Adrenal gland (tissue), 19 donors: ENCODE data around the gene PTBP1. TPM values are rescaled to one million over a fixed set of nuclear protein-coding genes. Genes with fewer than 3 reads are reported as not detected.

Source experiments
- DNase-seq, 7 donors: peaks; one replicate each; pipeline ENCODE4 v3.0.0-alpha.2; 2019 to 2020
- H3K27ac ChIP-seq, 5 donors: fragments of 200-600 bp; sonication (generic) in 4 of 5; 1 replicate in 3 of 5; 2 replicates in 2 of 5; pipeline versions ENCODE4 v1.5.1 to v1.8.0; 2016 to 2020; ENCODE audit warnings: mild to moderate bottlenecking in 1 of 5
- H3K27me3 ChIP-seq: fragments of 200-600 bp; 2 replicates; pipeline ENCODE4 v1.8.0; 2021
- H3K36me3 ChIP-seq, 2 donors: fragments of 200-600 bp; replicated peaks in 1 of 2; 1 replicate in 1 of 2; 2 replicates in 1 of 2; pipeline versions ENCODE4 v1.5.1 to v1.8.0; 2018 to 2022
- H3K4me1 ChIP-seq, 2 donors: fragments of 200-600 bp; replicated peaks in 1 of 2; 1 replicate in 1 of 2; 2 replicates in 1 of 2; pipeline versions ENCODE4 v1.5.1 to v1.8.0; 2018 to 2021
- H3K4me3 ChIP-seq, 4 donors: fragments of 200-600 bp; sonication (generic) in 3 of 4; one replicate each; pipeline ENCODE4 v1.5.1; 2016 to 2018
- H3K9me3 ChIP-seq, 3 donors: fragments of 200-600 bp; sonication (generic) in 1 of 3; replicated peaks in 1 of 3; 1 replicate in 2 of 3; 2 replicates in 1 of 3; pipeline versions ENCODE4 v1.5.1 to v1.8.0; 2016 to 2021
- CTCF ChIP-seq, 6 experiments: fragments of 450-650 bp in 4 of 6; fragments of 200-600 bp in 2 of 6; sonication (generic) in 1 of 6; IDR thresholded peaks; 1 replicate in 5 of 6; 2 replicates in 1 of 6; pipeline versions ENCODE4 v1.5.1 to v1.8.0; 2016 to 2021; ENCODE audit warnings: antibody characterized with exemption in 6 of 6, mild to moderate bottlenecking in 2 of 6, moderate library complexity in 1 of 6
- POLR2A ChIP-seq, 2 donors: fragments of 450-650 bp; IDR thresholded peaks; one replicate each; pipeline ENCODE4 v1.6.1; 2017; ENCODE audit warnings: antibody characterized with exemption in 2 of 2, mild to moderate bottlenecking in 2 of 2, moderate library complexity in 1 of 2
- WGBS, 4 donors: extraction: QIAGEN DNeasy Blood & Tissue Kit in 2 of 4; methylation state at CpG; one replicate each; pipeline versions ENCODE4 v1.1.5 to v1.1.7; 2013 to 2017; 5-methylcytosine and 5-hydroxymethylcytosine counted together
- intact Hi-C, 2 donors: fragments of 100-400 bp; cut with DNase I; formaldehyde crosslinking; loops; one replicate each; pipeline versions ENCODE4 v1.14.1 to v1.15.0; 2022 to 2023
- long read RNA-seq, 10 donors: library from polyadenylated mRNA in 3 of 10; unstranded in 2 of 10; stranded (forward) in 1 of 10; transcript quantifications; one replicate each; pipeline ENCODE4 v2.0.0 and lab custom pipeline, GENCODE V29; 2021 to 2026
- polyA plus RNA-seq, 3 donors: library from polyadenylated mRNA; stranded (reverse); fragments of 200-250 nt in 2 of 3; fragments of 350-450 nt in 1 of 3; fragmentation: Illumina TruSeq in 1 of 3; extraction: RNeasy Lipid Tissue Mini Kit (QIAGEN cat#74804) in 1 of 3; gene quantifications; one replicate each; pipeline ENCODE4 v1.2.3, GENCODE V29; 2013 to 2014
- total RNA-seq, 9 donors: library from RNA; depleted of rRNA in 4 of 9; stranded (reverse); fragments of >200 nt in 4 of 9; fragments of 120-200 nt in 1 of 9; fragmentation: NEBNext Ultra II Directional in 1 of 9; extraction: Animal tissue kit (Norgen Biotek cat#: 25700) in 1 of 9; gene quantifications; one replicate each; pipeline versions ENCODE4 v1.1.0 to v1.2.4, GENCODE V29; 2013 to 2023
- donor health status: healthy with polysubstance abuse.
- donor health status: Bipolar disorder and iron deficiency.
- donor health status: DM: yes; HTN: yes; CAD: no.
- donor health status: DM: no; HTN: no; CAD: no.
- donor health status: DM: no; HTN: no; CAD: no.
- donor health status: DM: yes; HTN: yes; CAD: no.

The PTBP1 gene
- total RNA-seq (100 to 1,000 TPM in 8 of 9 donors, 10 to 100 TPM in 1; 64.6 to 236 (median 162) TPM), polyA plus RNA-seq (100 to 1,000 TPM; 108 to 146 (median 128) TPM)
- long read RNA-seq, donor 1, transcript PTBP1-203 (15 exons, 3,598 nt): major isoform, 7 of 131 reads
- long read RNA-seq, donor 1, partial matches to known transcripts: 122 of 131 reads
- long read RNA-seq, donor 1, other reads (novel, unspliced or antisense): 0 of 131 reads
- long read RNA-seq, donor 2, transcript PTBP1-203 (15 exons, 3,598 nt): major isoform, 6 of 12 reads
- long read RNA-seq, donor 2, partial matches to known transcripts: 0 of 12 reads
- long read RNA-seq, donor 2, other reads (novel, unspliced or antisense): 0 of 12 reads
- long read RNA-seq, donor 3, partial matches to known transcripts: 73 of 77 reads
- long read RNA-seq, donor 3, other reads (novel, unspliced or antisense): 0 of 77 reads
- long read RNA-seq, donor 4, transcript PTBP1-203 (15 exons, 3,598 nt): major isoform, 8 of 22 reads
- long read RNA-seq, donor 4, partial matches to known transcripts: 5 of 22 reads
- long read RNA-seq, donor 4, other reads (novel, unspliced or antisense): 7 of 22 reads
- long read RNA-seq, donor 5, transcript PTBP1-201 (14 exons, 3,155 nt): minor isoform, 85 of 342 reads
- long read RNA-seq, donor 5, transcript PTBP1-203 (15 exons, 3,598 nt): major isoform, 178 of 342 reads
- long read RNA-seq, donor 5, partial matches to known transcripts: 27 of 342 reads
- long read RNA-seq, donor 5, other reads (novel, unspliced or antisense): 45 of 342 reads
- long read RNA-seq, donor 6, transcript PTBP1-203 (15 exons, 3,598 nt): major isoform, 10 of 22 reads
- long read RNA-seq, donor 6, partial matches to known transcripts: 3 of 22 reads
- long read RNA-seq, donor 6, other reads (novel, unspliced or antisense): 7 of 22 reads
- long read RNA-seq, donor 7, partial matches to known transcripts: 58 of 65 reads
- long read RNA-seq, donor 7, other reads (novel, unspliced or antisense): 0 of 65 reads
- long read RNA-seq, donor 8, transcript PTBP1-203 (15 exons, 3,598 nt): major isoform, 20 of 30 reads
- long read RNA-seq, donor 8, partial matches to known transcripts: 5 of 30 reads
- long read RNA-seq, donor 8, other reads (novel, unspliced or antisense): 0 of 30 reads
- long read RNA-seq, donor 9, partial matches to known transcripts: 5 of 9 reads
- long read RNA-seq, donor 9, other reads (novel, unspliced or antisense): 0 of 9 reads
- long read RNA-seq, donor 10, transcript PTBP1-203 (15 exons, 3,598 nt): major isoform, 6 of 8 reads
- long read RNA-seq, donor 10, partial matches to known transcripts: 0 of 8 reads
- long read RNA-seq, donor 10, other reads (novel, unspliced or antisense): 0 of 8 reads

- 0 to 1% (median 0%) methylated on average over 19 to 83 of the region's 83 CpGs for WGBS, 4 donors
- intact Hi-C loops: no loop called here
- peak; percentile 81 to 88 for TF ChIP-seq POLR2A (IDR thresholded peaks at IDR 0.05)
- peak in 4 of 6 experiments; percentile 12 to 45 (median 29) for TF ChIP-seq CTCF (IDR thresholded peaks at IDR 0.05)
- peak within 1 kb of the TSS; percentile 47 to 100 (median 92) for H3K4me3 ChIP-seq
- DNase-seq: peak; percentile 100
- no peaks in the 10 kb centered on the region for H3K27me3 ChIP-seq
- H3K4me1 ChIP-seq: peaks cover 37 to 41% of the 10 kb centered on the region in 2 donors
- H3K36me3 ChIP-seq: peaks cover 0 to 8% of the 10 kb centered on the region in 2 donors
- H3K9me3 ChIP-seq: no peaks in the 10 kb centered on the region
- H3K27ac ChIP-seq: peak within 1 kb of the TSS; percentile 81 to 100 (median 99)
Observed at GRCh38 chr19:796692-797527, at the start of gene PTBP1. Gene PTBP1, plus strand, starts transcription at chr19:797452. Its CDS starts 46 bp downstream, at chr19:797498.

DNA sequence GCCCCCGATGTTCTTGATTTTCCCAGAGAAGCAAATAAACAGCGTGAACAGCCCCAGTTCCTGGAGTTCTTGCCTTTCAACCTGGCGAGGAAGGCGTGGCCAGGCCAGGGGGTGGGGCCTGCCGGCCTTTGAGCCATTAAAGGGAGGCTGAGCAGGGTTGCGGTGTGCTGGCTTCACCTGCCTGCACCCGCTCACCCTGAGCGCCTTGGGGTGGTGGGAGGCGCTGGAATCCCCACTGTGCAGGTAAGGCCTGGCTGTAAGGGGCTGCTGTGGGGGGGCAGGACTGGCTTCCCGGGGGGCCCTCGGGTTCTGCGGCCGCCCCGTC, 49.0 kb upstream of the PTBP1 start:
- Histone ChIP-seq H3K27me3 (no peaks in the 10 kb centered on the region), H3K27ac (no peak overlapping the region), H3K36me3 (no peaks in the 10 kb centered on the region), H3K9me3 (no peaks in the 10 kb centered on the region), H3K4me3 (no peak overlapping the region), H3K4me1 (no peaks in the 10 kb centered on the region)
- DNase-seq: no peak
- intact Hi-C loops: no loop called here
- TF ChIP-seq CTCF (IDR thresholded peaks at IDR 0.05) (no peak), POLR2A (IDR thresholded peaks at IDR 0.05) (no peak)
- 85 to 89% (median 88%) methylated on average over 7 to 14 of the region's 14 CpGs for WGBS, 4 donors

DNA sequence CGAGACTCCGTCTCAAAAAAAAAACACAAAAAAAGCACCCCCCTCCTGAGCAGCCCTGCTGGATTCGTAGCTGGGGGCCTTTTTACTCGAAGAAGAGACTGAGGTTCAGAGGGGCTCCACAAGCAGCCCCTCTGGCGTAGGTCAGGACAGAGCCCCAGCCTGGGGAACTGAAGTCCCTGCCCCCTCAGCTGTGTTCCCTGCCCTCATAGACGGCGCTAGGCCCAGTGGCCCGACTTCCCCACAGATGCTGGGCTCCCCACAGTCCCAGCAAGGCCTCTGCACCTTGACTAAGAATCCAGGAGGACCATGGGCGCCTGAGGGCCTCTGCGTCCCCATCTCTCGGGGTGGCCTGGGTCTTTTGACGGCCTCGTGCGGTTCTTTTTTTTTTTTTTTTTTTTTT, 47.4 kb upstream of the PTBP1 start:
- 76 to 84% (median 78%) methylated on average over 14 of the region's 14 CpGs for WGBS, 4 donors
- no peaks in the 10 kb centered on the region for H3K9me3 ChIP-seq
- H3K27me3 ChIP-seq: no peaks in the 10 kb centered on the region
- no peak for DNase-seq
- H3K4me3 ChIP-seq: no peak overlapping the region
- H3K4me1 ChIP-seq: no peaks in the 10 kb centered on the region
- intact Hi-C loops: no loop called here
- TF ChIP-seq POLR2A (IDR thresholded peaks at IDR 0.05): no peak
- no peak for TF ChIP-seq CTCF (IDR thresholded peaks at IDR 0.05)
- H3K36me3 ChIP-seq: no peaks in the 10 kb centered on the region
- no peak overlapping the region for H3K27ac ChIP-seq
